Measurements from ENCODE around the gene CAMK2D.

DNA sequence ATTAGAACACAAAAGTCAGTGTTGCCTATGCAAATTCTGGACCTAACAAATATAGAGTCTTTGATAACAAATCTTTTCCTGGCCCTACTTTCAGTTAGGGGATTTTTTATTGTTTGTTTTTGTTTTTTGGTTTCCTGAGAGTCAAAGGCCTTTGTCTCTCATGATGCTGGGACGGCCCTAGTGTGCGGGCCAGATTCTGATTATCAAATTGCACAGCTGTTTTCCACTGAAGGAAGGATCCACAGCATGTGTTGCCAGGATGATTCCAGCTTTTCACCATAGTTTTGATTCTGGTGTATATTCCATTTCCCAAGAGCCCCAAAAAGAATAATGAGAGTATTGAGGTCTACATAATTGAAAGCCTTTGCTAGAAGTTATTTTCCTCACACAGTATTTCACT lies 248.2 kb downstream of the CAMK2D start:
- TF ChIP-seq EZH2 (IDR thresholded peaks at IDR 0.05; ENCODE audit: low read length, unreplicated experiment) (no peak), EZH2phosphoT487 (IDR thresholded peaks at IDR 0.05; ENCODE audit: borderline replicate concordance, low read length) (no peak)
- TF ChIP-seq, protein P1, sequence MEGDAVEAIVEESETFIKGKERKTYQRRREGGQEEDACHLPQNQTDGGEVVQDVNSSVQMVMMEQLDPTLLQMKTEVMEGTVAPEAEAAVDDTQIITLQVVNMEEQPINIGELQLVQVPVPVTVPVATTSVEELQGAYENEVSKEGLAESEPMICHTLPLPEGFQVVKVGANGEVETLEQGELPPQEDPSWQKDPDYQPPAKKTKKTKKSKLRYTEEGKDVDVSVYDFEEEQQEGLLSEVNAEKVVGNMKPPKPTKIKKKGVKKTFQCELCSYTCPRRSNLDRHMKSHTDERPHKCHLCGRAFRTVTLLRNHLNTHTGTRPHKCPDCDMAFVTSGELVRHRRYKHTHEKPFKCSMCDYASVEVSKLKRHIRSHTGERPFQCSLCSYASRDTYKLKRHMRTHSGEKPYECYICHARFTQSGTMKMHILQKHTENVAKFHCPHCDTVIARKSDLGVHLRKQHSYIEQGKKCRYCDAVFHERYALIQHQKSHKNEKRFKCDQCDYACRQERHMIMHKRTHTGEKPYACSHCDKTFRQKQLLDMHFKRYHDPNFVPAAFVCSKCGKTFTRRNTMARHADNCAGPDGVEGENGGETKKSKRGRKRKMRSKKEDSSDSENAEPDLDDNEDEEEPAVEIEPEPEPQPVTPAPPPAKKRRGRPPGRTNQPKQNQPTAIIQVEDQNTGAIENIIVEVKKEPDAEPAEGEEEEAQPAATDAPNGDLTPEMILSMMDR (conservative IDR thresholded peaks at IDR 0.05; ENCODE audit: low read depth, low read length): no peak
